H1 (cell line): Measurements from ENCODE around the gene CRNN.

ENCODE experiments used
- RFX5 ChIP-seq: IDR thresholded peaks from 2 replicates; pipeline ENCODE4 v1.6.1; 2011; ENCODE audit warnings: low read depth, low read length, improper control_type of control experiment, borderline replicate concordance
- SAP30 ChIP-seq: fragments of 300-600 bp; sonication (generic); IDR thresholded peaks from 2 replicates; pipeline ENCODE4 v1.7.1; 2012; ENCODE audit warnings: low read length, moderate library complexity, mild to moderate bottlenecking, inconsistent platforms; ENCODE audit not compliant: insufficient read depth, insufficient replicate concordance

DNA sequence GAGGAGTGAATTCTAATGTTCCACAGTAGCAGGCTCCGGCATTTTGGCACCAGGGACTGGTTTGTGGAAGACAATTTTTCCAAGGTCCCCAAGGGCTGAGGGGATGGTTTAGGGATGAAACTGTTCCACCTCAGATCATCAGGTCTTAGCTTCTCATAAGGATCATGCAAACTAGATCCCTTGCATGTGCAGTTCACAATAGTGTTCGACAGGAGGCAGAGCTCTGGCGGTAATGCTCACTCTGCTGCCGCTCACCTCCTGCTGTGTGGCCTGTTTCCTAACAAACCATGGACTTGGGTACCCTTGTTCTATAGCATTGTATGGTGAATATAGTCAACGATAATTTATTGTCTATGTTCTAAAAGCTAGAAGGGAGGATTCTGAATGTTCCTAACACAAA is 16.6 kb downstream of the CRNN start:
- TF ChIP-seq RFX5 (no peak), SAP30 (no peak)
